HK-2 (cell line): Measurements from ENCODE around the gene JMJD6.
"Not testable (repeated sequence)": the region's sequence is repeated elsewhere in the genome, so short reads cannot be mapped to it uniquely, and the experiment has no call there.

ENCODE experiments used
- DNase-seq: peaks from one replicate; pipeline ENCODE4 v3.0.0-alpha.2; 2018; ENCODE audit not compliant: unreplicated experiment

JMJD6 gene

DNA sequence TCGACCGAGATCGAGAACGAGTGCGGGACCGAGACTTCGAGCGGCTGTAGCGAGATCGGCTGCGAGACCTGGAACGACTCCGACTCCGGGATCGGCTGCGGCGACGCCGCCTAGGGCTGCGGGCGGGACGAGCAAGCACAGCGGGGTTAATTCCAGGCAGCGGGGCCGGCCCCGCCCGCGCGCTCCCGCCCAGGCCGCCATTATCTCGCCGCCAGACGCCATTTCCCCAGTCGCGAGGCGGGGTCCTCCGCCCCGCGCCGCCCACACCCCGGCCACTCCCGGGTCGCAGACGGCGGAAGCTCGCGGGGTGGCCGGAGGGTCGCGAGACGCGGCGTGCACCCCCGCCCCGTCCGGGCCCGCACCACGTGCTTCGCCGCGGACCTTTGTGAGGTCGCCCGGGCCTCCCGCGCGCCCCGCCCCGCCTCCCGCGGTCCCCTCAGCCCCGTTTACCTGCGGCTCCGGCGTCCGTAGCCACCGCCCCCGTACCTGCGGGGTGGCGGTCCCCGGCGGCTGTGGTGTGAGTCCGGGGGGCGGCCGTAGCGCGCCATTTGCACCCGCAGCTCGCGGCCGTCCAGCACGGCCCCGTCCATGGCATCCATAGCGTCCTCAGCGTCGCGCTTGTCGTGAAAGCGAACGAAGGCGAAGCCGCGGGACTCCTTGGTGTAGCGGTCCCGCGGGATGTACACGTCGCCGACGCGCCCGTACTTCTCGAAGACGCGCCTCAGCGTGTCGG lies 10.1 kb upstream of the JMJD6 start:
- peak; percentile 44 for DNase-seq

- DNase-seq = no peak
Measured at GRCh38 chr17:76735586-76736348, 9.4 kb upstream of the JMJD6 start.

DNA sequence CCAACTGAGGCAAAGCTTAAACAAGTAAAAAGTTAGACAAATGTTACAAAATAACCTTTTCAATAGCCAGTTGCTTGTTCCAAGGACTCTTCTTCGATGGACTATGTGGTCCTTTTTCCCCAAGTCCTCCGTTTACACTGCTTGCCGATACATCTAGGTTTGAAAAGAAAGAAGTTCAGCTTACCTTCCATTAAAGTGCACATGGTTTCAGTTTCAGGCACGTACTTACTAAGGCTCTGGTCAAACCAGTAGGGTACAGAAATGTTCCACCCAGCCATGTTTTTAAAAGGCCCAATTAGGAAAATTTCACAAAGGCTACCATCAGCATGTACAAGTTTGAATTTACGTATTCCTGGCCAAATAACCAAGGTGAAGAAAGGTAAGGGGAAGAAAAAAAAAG lies 8.6 kb upstream of the JMJD6 start:
- DNase-seq = no peak

GRCh38 chr17:76734080-76734840 lies 7.9 kb upstream of the JMJD6 start:
- no peak for DNase-seq

- no peak for DNase-seq
Measured at GRCh38 chr17:76733618-76733957, 7.2 kb upstream of the JMJD6 start.

DNA sequence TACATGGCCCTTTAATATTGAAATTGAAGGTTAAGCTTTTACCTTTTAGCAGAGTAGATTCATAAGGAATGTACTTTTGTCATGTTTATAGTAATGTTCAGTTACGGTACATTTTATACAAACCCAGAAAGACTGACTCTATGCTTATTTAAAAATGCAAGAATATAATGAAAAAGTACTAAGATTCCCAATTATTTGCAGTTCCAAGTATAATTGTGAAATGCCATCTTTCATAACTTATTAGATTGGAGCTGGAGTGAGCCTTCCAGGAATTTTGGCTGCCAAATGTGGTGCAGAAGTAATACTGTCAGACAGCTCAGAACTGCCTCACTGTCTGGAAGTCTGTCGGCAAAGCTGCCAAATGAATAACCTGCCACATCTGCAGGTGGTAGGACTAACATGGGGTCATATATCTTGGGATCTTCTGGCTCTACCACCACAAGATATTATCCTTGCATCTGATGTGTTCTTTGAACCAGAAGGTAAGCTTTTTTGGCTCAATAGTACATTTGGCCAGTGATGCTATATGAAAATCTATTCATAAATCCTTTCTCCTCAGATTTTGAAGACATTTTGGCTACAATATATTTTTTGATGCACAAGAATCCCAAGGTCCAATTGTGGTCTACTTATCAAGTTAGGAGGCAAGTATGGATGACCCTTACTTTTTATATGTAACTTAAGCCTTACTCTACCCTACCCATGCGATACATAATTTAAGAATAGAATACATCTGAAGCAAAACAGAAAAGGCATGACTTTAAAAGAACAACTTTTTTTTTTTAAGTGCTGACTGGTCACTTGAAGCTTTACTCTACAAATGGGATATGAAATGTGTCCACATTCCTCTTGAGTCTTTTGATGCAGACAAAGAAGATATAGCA lies 6.6 kb upstream of the JMJD6 start:
- DNase-seq = no peak

- DNase-seq = not testable (repeated sequence)
Measured at GRCh38 chr17:76731800-76732733, 5.7 kb upstream of the JMJD6 start.

GRCh38 chr17:76727745-76728456 lies 1.5 kb upstream of the JMJD6 start:
- peak; percentile 52 for DNase-seq

DNA sequence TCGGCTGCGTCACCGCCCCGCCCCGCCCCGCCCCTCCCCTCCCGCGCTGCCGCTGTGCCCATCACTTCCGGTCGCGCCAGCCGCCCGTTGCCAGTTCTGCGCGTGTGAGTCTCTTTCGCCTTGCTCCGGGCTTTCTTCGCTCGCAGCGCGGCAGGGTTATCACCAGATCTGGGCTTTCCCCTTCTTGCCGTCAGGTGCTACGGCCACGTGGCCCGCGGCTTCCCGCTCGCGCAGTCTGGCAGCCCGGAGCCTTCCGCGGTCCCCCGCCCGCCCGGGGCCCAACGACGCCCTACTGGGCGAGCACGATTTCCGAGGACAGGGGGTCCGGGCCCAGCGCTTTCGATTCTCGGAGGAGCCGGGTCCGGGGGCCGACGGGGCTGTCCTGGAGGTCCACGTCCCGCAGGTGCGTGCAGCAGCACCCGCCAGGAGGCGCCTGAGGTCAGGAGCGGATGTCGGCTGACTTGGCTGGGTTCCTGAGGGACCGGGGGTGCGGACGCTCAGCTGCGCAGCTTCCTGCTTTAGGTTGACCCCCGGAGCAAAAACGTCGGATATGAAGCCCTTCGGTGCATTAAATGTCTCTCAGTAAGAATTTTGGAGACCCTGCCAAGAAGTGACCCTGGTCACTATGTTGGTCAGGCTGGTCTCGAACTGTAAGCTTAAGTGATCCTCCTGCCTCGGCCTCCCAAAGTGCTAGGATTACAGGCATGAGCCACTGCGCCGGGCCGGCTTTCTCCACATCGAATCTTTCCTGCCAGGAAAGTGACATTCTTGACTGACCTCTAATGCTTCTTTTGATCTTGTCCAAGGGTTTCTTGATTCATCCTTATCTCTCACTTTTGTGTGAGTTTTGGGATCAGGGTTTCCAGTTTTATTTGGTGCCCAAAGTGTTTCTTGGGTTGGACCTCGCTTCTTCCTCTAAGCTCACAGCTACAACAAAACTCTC lies 641 bp upstream of the JMJD6 start, which contains the start of gene METTL23:
TSS of gene METTL23 (plus strand) at position 64 of the 943 bp plus-strand sequence. CDS start 2,872 bp downstream, outside the sequence.
- DNase-seq = peak; percentile 82

DNA sequence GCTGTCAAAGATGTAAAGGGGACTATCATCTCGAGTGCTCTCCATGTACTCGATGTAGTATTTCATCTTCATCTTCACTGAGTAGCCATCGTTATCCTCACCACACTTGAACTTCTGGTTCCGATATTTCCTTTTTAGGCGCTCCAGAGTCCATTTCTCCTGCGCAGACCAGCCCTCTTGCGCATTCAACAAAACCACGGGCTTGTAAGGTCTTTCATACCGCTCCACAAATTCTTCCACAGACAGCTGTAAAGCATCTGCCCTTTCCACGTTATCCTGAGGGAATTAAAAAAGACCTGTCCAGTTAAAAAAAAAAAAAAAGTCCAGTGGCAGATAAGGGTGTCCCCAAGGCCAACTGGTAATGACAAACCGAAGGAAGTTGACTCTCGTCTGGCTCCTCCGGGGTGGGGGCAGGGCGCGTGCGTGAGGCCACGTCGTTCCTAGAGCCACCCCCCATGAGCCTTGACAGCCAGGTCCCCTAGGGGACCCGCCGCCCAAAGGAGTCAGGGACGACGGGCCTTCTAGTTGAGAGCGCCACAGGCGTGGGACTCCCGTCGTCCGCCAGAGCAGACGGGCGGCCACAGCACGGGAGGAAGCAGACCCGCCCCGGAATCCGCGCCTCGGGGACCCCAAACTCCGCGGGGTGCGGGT lies 701 bp downstream of the JMJD6 start:
- DNase-seq = peak; percentile 61

GRCh38 chr17:76723812-76724211 lies 2.6 kb downstream of the JMJD6 start:
- DNase-seq = no peak

GRCh38 chr17:76722977-76723376 lies 3.4 kb downstream of the JMJD6 start:
- DNase-seq = not testable (repeated sequence)

DNA sequence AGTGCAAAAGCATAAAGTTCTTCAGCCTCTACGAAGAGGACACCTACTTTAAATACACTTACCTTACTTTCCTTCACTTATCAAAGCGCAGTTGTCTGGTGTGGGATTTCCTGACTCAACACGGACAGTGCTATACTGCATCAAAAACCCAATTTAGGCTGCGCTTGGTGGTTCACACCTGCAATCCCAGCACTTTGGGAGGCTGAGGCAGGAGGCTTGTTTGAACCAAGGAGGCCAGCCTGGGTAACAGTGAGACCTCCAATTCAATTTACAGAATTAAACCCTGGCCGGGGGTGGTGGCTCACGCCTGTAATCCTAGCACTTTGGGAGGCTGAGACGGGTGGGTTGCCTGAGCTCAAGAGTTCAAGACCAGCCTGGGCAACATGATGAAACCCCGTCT lies 4.1 kb downstream of the JMJD6 start:
- no peak for DNase-seq

DNA sequence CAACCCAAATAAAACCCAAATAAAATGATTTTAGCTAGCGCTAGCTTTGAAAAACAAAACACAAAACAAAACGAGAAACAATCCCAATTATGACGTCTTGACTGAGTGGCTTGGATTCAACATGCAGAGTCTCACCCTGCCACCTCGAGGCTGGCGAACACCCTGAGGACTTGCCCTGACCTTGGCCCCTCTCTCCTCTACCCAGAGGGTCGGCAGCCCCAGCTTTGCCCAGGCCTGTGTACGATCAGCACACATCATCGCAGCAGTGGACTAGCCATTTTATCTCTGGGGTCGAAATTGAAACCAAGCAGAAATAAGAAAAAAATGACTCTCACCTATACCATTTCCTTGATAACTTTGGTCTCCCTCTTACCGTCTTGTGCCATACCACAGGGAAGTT lies 4.9 kb downstream of the JMJD6 start:
- DNase-seq = no peak

DNA sequence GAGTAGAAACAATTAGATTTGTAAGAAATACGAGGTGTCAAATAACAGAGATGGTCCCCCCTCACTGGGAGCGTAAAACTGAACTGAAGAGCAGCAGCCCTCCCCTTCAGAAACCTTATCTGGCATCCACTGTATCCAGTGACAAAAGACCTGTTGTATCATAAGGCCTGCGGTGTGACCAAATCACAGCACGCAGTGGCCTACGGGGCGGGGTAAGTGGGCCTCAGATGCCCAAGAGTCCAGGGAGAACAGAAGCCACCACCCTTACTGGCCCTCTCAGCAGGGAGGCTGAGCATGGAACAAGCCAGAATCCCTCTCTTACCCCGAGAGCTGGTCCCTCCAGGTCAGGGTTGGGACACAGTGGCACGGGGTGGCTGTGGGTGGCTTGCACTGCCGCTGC lies 5.5 kb downstream of the JMJD6 start:
- no peak for DNase-seq

- no peak for DNase-seq
Measured at GRCh38 chr17:76720211-76720610, 6.2 kb downstream of the JMJD6 start.

DNA sequence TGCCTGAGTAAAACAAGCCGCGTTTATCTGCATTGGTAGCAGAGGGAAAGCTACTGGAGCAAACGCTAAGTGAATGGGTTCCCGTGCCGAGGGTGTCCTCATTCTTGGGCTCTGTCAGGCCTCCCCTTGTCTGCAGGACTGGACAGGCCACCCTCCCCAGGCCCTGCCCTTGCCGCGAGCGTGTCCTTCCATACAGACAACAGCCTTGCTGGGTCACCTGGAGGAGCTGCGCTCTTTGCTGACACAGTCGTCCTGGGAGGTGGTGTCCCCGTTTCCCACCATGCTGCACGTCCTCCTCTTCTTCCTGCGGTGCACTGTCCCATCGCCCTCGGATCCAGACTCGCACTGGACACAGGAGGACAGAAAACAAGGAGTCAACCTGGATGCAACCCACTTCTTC lies 7.9 kb downstream of the JMJD6 start:
- DNase-seq = no peak

DNA sequence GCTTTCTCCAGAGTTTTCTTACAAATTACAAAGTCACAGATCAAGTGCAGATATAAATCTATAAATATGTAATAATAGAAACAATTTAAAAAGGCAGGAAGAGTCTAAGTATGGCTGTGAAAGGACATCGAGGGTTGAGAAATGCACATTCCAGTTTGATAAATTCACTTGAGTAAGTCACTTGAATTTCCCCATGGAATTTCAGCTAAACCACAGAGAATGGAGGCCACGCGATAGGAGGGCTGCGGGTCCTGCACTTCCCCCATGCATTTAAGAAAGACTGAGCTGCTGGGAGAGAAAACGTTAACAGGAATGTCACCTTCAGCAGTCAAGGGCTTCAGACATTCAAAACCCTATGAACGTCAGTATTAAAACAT lies 9.6 kb downstream of the JMJD6 start:
- peak; percentile 69 for DNase-seq
